OCI-LY3 (cell line): ENCODE data around the gene APOA5.

ENCODE experiments used
- CTCF ChIP-seq: fragments of 200-600, 300-600 bp; sonication (generic); IDR thresholded peaks from 2 replicates; pipeline ENCODE4 v1.5.1; 2014; ENCODE audit warnings: antibody characterized with exemption, low read length, low read depth
- EZH2phosphoT487 ChIP-seq: fragments of 200-600 bp; shearing (Covaris generic); IDR thresholded peaks from 2 replicates; pipeline ENCODE4 v1.6.1; 2018; ENCODE audit warnings: antibody characterized with exemption, mixed run types, low read depth

- TF ChIP-seq CTCF (no peak), EZH2phosphoT487 (no peak)
These were observed 29.5 kb downstream of the APOA5 start for GRCh38 chr11:116762132-116762531.
